ENCODE data around the gene COX15.

- TF ChIP-seq YY1 (IDR thresholded peaks at IDR 0.05; ENCODE audit: insufficient read depth, insufficient read length): no peak
- no peak for TF ChIP-seq SUZ12 (IDR thresholded peaks at IDR 0.05; ENCODE audit: extremely low read depth, insufficient read depth, insufficient read length)
Observed at GRCh38 chr10:99731306-99732032, 458 bp downstream of the COX15 start.
